HS-27A (cell line): ENCODE results near the gene SREBF1.

Source experiments
- DNase-seq: peaks from one replicate; pipeline ENCODE4 v3.0.0-alpha.2; 2012; ENCODE audit warnings: low read depth, missing footprints

The SREBF1 gene

DNA sequence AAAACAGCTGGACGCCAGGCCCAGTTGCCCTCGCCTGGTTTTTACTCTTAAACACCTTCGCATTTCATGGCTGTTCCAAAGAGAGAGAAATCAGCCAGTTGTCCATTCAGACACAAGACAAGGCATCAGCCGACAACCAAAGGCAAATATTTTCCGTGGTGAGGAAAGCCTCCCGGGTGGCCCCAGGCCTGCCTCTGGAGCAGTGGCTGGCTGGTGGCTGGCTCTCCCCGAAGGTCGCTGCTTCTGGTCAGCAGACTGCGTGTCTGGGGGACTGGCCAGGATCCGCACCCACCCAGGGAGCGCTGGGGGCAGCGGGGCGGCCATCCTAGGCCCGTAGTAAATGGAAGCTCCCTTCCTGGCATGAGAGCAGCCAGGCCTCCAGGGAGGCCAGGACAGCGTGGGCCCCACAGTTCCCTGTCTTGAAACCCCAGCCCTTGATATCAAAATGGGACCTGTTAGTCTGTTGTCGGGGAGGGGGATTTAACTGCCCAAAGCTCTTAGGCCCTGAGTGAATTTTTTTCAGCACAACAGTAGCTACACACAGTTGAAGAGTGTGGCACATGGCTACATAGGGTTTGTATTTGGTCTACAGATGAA, 57.7 kb downstream of the SREBF1 start:
- no peak for DNase-seq

DNA sequence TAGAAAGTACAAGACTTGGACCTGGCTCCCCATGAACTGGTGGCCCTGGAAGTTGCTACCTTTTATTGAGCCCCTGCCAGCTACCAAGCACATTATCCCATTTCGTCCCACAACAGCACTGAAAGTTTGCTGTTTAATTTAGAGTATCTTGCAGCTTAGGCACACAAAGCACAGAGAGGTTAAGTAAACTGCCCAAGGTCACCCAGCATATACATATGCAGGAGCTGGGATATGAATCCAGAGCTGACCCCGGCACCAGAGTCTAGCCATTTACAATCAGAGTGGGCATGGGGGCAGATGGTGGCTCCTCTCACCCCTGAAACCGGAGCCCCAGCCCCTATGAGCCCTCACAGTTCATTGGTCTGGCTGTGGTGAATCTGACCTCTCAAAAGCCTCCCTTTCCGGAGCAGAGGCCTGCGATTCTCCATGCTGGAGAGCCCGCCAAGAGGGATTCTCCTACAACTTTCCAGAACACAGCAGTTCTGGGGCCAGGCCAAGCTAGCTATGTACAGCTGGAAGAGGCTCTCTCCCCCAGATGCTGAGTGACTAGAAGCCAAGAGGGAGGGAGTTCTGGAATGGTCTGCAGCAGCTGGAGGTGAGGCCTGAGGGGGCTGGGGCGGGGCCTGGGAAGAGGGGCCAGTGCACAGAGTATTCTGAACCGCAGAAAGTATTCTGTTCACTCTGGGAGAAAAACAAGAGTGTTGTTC, 58.3 kb downstream of the SREBF1 start:
- no peak for DNase-seq

DNA sequence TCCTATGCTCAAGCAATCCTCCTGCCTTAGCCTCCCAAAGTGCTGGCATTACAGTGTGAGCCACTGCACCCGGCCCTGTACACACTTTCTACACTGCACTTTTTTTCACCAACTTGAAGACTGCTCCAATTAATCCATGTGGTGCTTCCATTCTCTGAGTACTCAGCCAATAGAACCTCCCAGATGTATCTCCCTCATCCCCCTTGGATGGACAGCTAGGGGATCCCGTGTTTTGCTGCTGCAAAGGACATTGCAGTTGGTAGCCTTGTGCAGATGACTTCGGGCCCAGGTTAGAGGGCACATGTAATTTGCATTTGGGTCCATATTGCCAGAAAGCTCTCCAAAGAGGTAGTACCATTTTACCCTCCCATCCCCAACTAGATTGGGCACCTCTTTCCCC, 59.9 kb downstream of the SREBF1 start:
- no peak for DNase-seq

DNA sequence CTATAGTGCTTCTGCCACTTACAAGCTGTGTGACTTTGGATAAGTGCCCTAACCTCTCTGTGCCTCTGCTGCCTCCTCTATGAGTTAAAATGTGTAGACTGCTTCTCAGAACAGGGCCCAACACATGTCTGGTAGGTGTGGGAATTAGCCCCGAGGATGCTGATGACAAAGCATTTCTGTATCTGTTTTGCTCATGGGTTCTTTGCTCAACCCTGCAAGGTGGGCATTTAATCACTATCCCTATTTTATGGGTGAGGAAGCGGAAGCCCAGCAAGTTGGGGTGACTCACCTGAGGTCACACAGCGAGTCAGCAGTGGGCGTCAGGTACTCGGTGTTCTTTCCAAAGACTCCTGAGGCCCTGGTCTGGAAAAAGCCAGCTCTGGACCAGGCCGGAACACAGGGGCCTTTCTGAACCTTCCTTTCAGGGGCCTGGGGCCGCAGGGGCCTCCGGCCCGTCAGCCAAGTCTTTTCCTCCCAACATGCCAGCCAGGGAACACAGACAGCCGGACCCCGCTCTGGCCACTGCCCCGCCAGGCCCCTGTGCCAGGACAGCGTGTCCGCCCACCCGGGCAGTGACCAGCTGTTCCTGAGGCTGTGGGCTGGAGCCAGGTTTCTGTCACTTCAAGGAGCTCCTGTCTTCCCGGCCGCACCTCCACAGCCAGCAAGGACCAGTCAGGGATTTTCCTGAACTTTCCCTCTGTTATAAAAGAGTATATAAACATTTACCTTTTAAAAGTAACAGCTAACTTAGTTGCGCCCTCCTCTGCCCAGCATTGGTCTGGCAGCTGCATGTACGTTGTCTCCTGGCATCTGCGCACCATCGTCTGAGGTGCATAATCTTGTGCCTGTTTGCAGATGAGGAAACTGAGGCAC, 62.5 kb downstream of the SREBF1 start:
- DNase-seq = no peak

DNA sequence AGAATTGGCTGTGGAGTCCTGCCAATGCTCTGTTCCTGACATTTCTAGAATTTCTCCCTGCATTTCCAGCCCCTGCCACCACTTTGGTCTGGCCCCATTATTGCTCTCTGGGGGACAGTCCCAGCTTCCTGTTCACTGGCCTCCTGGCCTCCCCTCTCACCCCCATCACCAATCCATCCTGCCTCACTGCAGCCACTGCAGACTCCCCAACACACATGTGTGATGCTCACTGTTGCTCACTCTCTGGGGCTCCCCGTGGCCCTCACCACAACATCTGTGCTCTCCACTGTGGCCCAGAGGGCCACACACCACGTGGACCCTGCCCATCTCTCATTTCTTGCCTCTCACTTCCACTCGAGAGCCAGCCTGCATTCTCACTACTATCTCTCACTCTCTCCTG, 64.6 kb downstream of the SREBF1 start:
- no peak for DNase-seq

DNA sequence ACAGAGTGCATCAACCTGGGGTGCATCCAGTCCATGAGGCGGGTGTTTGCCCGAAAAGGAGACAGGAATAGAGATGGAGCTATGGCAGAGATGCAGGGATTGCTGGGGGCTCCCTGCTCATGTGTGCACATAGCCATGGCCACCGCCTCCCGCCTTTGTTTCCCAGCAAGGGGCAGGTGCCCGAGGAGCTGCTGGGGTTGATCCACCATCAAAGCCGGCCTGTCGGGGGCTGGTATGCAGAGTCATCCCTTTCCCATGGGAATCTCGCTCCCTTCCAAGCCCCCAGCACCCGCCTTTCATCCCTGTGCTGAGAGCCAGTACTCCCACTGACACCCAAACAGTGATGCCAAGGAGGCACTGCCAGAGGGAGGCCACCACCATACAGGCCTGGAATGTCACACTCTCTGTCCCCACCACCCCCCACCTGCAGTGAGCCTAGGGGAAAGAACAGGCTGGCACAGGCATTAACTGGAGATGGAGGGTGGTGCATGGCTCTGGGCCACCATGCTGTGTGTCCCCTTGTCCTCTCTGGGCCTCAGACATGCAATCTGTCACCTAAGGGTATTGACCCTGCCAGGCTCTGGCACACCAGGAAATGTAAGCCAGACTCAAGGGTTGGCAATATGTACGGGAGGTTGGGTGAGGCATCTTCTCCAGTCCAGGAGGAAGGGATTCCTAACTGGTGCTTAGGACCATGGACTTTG, 65.1 kb downstream of the SREBF1 start:
- no peak for DNase-seq

DNA sequence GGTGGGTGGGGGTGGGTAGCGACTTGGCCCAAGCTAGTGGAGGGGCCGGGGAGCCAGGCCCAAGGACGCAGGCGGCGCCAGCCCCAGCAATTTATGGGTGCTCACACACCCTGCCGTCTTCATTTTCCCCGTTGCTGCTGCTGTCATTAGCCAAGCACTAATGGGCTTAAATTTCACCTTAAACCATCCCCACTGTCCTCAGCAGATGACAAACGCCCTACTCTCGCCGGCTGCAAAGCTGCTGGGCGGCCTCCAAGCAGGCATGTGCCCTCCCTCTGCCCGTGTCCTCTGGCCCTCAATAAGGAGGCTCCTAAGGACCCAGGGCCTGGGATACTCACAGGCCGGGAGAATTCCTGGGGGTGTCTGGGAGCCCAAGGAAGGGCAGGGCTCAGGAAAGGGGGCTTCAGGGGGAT, 66.1 kb downstream of the SREBF1 start:
- no peak for DNase-seq

DNA sequence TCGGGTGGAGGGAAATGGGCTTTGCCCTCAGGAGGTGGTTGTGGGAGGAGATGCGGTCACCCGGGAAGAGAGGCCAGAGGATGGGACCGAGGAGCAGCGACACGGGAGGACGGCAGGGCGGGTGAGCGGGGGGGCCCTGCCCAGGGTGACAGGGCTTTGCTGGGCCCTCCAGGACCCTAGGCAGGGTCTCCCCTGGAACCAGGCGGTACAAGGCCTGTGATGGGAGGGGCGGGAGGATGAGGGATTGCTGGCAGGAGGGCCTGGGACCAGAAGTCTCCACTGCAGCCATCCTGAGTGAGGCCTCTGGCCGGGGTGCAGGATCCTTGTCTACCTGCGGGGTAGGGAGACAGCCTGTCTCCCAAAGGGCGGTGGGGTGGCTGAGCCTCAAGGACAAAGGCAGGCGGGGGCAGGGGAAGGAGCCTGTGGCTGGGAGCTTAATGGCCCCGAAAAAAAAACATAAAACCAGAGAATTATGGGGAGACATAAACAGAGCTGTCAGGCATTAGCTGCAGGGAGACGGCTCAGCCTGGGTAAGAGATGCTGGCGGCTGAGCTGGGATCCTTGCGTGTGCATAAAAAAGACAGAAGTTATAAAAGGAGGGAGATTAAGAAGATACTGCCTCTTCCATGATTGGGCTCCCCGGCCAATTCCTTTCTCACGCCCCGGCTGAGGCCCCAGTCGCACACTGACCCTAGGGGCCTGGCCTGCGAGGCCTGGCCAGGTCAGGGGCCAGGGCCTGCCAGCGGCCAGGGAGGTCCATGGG, 66.7 kb downstream of the SREBF1 start:
- DNase-seq = no peak

DNA sequence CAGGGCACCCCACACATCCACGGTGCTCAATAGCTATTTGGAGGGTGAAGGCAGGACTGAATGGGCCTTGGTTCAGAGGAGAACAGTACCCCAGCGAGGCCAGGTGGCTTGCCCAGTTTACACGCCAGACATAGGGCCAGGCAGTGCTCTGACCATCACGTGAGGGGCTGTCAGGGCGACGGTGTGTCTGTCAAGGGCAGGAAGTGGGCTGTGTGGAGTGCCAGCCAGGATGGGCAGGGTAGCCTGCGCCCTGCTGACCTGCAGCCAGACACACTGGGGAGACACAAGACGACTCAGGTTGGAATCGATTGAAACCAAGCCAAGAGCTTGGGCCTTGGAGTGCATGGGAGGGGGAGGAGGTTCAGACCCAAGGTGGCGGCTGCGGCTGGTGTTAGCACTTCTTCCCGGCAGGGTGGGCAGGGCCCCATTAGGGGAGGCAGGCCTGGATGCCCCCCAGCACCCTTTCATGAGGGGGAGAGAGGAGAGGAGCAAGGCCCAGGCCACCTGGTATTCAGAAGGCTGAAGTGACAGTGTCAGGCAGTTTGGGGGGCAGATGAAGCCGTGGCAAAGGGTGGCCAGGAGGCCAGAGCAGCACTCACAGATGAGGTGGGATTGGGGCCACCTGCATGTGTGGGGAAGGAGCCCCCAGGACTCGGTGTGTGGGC, 68.2 kb downstream of the SREBF1 start:
- DNase-seq = no peak

DNA sequence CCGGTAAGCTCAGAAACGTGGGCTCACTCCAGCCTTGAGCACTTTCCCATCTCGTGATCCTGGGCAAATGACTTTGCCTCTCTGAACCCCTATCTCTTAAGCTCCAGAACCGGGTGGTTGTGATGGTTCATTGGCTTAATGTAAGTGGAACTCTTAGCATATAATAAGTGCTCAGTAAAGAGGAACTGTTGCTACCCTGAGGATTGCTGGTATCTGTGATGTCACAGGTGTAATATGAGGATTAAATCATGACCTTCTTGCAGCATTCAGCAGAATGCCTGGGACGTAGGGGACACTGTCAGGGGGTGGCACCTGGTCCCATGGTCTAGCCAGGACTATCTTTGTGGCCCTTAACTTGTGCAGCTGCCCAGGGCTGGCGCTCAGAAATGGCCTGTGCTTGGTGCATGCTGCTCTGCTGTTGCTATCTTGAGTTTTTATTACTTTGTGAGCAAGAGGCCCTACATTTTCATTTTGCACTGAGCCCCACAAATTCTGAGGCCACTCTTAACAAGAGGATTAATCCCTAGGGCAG, 68.8 kb downstream of the SREBF1 start:
- no peak for DNase-seq

DNA sequence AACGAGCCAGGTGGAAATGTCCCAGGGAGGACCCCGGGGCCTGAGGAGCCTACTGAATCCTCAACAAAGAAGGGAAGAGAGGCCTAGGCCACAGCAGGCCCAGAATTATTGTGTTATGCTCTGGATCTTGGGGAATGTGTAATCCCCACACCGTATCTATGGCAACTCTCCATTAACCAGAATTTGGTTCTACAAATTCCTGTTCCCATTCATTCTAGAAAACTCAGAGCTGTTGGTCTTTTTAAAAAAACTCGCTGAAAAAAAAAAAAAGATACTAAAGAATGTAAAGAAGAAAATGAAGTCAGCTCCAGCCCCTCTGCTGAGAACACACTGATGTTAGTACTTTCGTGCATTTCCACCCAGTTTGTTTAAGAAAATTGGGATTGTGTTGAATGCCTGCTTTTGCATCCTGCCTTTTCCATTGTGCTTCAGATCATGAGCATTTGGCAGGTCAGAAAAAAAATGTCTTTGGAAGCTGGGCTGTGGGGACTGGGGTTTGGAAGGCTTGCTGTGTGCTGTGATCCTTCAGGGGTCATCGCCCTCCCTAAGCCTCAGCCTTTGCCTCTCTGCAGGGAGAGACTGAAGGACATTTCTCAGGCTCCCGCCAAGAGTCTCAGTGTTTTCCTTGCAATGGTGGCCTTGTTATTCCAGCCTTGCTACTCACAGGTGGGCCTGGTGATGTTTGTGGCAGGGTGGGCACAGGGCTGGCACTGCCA, 69.5 kb downstream of the SREBF1 start:
- DNase-seq = no peak

DNA sequence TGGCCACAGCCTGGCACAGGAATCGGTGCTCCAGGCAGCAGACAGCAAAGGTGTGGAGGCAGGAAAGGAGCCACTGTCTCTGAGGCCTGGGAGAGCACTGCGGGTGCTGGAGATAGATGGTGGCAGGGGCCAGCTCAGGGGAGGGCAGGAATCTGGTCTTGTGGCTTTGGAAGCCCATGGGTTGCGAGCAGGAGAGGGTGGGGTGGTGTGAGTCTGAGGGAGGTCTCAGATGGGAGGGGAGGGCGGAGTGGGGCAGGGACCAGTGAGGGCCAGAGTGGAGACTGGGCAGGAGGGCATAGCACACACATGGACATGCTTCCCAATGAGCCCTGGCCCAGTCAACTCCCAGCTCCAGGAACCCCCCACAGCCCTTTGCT, 70.1 kb downstream of the SREBF1 start:
- DNase-seq = no peak

DNA sequence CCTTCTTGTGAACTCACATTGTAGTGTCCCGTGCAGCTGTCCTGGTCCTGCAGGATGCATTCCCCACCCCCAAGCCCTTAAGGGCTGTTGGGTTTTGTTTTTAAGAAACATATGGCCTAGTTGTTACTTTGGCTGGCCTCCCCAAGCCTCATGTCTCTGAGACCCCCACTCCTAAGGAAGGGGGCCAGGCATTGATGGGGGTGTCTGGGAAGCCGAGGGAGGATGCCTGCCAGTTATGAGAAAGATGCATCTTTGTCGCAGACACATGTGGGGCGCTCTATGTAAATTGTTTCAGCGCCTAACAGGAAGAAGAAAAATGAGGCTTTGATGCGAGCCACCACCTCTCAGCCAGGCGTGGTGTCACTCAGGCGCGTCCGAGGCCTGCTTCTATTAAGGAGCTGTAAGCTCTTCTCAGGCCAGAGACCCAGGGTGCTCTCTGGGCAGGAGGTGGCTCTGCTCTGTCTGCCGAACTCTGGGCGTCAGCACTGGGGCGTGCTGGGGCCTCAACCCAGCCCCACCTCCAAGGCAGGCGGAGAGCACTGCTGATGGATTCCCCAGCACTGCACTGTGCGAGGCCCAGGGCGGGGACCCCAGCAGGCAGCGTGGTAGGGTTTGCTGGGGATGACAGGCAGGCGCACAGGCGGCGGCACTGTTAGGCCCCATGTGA, 70.6 kb downstream of the SREBF1 start:
- DNase-seq = no peak

DNA sequence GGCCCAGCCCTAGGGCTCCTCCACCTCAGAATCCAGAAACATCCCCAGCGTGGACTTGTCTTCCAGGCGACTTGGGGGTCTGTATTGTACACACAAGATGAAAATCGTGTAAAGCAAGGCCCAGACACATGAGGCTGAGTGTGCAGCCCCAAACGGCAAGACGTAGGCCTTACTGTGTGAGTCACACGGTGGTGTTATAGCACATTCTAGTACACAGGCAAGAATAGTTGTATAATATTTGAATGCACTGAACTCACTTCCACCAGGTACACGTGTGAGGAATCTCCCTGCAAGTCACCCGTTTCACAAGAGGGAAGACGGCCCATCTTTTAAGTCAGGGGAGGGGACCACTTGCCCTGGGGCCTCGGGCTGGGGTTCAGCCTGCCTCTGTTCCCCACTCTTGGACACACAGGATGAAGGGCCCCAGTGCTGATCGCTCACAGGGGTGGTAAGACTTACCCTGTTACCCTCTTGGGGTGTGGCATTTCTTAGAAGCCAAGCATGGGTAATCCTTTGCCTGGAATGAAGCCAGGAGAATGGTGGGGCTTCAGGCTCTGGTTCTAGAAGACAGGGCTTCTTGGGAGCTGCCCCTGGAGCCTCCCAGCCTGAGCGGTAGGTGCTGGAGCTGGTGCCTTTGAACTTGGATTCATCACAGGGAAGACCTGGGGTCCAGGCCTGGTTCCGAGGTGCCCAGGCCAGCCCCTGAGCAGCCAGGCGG, 71.3 kb downstream of the SREBF1 start:
- DNase-seq = no peak

DNA sequence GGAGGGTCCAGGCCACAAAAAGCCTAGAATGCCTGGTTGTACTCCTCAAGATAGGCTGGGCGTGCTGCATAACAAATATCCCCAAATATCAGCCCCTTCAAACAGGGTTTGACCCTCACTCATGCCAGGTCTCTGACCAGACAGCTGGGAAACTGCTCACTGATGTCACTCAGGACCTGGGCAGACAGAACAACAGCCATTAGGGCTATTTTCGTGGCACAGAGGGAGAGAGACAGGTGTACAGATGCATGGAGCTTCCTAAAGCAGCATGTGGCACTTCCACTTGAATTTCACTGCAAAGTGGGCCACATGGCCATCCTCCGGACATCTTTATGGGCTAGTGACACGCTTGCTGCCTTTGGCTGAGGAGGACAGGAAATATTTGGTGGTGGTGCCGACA, 73.1 kb downstream of the SREBF1 start:
- DNase-seq = no peak

DNA sequence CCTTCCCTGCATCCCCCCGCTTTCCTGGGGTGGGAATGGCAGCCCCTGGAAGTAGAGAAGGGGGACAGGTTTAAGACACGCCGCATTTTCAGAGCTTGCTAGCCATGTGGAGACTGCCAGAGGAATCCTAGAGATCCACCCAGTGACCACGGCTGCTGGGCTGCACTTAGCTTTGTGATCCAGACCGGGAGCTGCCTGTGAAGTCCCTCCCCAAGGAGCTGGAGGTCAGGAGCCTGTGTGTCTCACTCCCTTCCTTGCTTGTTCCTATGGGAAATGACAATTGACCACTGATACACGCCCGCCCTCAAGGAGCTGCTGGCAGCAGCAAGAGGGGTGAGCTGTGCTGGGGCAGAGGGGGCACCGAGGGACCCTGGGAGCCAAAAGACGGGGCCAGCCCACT, 73.7 kb downstream of the SREBF1 start:
- no peak for DNase-seq

DNA sequence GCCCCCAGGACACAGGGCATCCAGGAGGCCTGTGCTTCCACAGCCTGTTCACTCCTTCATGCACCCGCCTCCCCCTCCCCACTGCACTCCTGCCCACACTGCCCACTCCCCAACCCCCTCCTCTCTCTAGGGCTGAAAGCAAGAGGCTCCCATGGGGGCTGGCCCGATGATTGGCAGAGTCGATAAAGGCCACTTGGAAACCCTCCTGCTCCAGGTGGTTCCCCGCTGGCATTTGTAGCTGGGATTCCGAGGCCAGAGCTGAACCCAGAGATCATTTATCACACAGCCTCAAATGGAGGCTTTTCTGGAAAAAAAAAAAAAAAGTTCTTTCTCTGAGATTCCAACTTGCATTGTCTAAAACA, 74.1 kb downstream of the SREBF1 start:
- no peak for DNase-seq
